MM.1S (cell line): ENCODE data around the gene DPAGT1.

Experiments
- EZH2 ChIP-seq: fragments of 300-600 bp; sonication (generic); optimal IDR thresholded peaks from 2 replicates; pipeline ENCODE3; 2017; ENCODE audit warnings: low read depth, mild to moderate bottlenecking, antibody characterized with exemption, low read length, mixed read lengths
- EZH2phosphoT487 ChIP-seq: fragments of 300-600 bp; sonication (generic); IDR thresholded peaks from 2 replicates; pipeline ENCODE4 v1.6.1; 2018; ENCODE audit warnings: antibody characterized with exemption, low read length
- TF ChIP-seq, protein P1 (sequence below): fragments of 300-600 bp; sonication (generic); IDR thresholded peaks from 2 replicates; pipeline ENCODE4 v1.5.1; 2016; ENCODE audit warnings: antibody characterized with exemption, low read length, mixed read lengths

DNA sequence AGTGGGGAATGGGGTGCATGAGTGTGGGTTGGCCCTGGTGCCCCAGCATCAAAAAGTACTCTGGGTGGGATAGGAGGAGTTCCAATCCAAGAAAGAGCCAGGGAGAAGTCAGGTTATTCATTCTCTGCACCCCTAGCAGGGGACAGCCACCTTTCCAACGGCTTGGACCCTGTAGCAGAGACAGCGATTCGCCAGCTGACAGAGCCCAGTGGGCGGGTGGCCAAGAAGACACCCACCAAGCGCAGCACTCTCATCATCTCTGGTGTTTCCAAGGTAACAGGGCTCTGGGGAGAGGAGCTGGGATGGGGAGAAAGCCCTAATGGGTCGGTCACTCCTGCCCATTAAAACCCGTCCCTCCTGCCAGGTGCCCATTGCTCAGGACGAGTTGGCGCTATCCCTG, 12.1 kb upstream of the DPAGT1 start:
- TF ChIP-seq EZH2phosphoT487 (no peak), EZH2 (no peak)
- TF ChIP-seq, protein P1, sequence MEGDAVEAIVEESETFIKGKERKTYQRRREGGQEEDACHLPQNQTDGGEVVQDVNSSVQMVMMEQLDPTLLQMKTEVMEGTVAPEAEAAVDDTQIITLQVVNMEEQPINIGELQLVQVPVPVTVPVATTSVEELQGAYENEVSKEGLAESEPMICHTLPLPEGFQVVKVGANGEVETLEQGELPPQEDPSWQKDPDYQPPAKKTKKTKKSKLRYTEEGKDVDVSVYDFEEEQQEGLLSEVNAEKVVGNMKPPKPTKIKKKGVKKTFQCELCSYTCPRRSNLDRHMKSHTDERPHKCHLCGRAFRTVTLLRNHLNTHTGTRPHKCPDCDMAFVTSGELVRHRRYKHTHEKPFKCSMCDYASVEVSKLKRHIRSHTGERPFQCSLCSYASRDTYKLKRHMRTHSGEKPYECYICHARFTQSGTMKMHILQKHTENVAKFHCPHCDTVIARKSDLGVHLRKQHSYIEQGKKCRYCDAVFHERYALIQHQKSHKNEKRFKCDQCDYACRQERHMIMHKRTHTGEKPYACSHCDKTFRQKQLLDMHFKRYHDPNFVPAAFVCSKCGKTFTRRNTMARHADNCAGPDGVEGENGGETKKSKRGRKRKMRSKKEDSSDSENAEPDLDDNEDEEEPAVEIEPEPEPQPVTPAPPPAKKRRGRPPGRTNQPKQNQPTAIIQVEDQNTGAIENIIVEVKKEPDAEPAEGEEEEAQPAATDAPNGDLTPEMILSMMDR: no peak
